WTC11 (cell line): ENCODE data around the gene LRP4. TPM values are rescaled to one million over a fixed set of nuclear protein-coding genes. Genes with fewer than 3 reads are reported as not detected.

Experiments used
- ATAC-seq: fragments of 200-7000 bp; cut with Tn5 transposase; 2 replicates; pipeline ENCODE4 v1.10.0; 2021; ENCODE audit warnings: mild to moderate bottlenecking, moderate library complexity
- CTCF ChIA-PET: fragments of 300-600 bp; sonication (Branson Sonifier 250); formaldehyde crosslinking; loops from one replicate; lab custom pipeline; 2021; ENCODE audit warnings: antibody characterized with exemption; lab: Charles Lee
- POLR2A ChIA-PET: fragments of 350-600 bp; sonication (Branson Sonifier 250); formaldehyde crosslinking; loops from one replicate; lab custom pipeline; 2021; ENCODE audit warnings: antibody characterized with exemption; lab: Charles Lee
- DNase-seq: peaks from one replicate; pipeline ENCODE4 v3.0.0; 2021; ENCODE audit warnings: low spot score
- H3K27ac Mint-ChIP-seq: 2 replicates; pipeline ENCODE4 v1.8.0; 2021; ENCODE audit warnings: mixed read lengths
- H3K27me3 Mint-ChIP-seq: 2 replicates; pipeline ENCODE4 v1.8.0; 2021; ENCODE audit warnings: low read depth, mild to moderate bottlenecking, moderate library complexity, mixed read lengths
- H3K36me3 Mint-ChIP-seq: 2 replicates; pipeline ENCODE4 v1.8.0; 2021; ENCODE audit warnings: mixed read lengths
- H3K4me1 Mint-ChIP-seq: 2 replicates; pipeline ENCODE4 v1.8.0; 2022; ENCODE audit warnings: mixed read lengths
- H3K4me3 Mint-ChIP-seq: 2 replicates; pipeline ENCODE4 v1.8.0; 2021; ENCODE audit warnings: mild to moderate bottlenecking, moderate library complexity, mixed read lengths
- H3K9me3 Mint-ChIP-seq: 2 replicates; pipeline ENCODE4 v1.8.0; 2021; ENCODE audit warnings: mixed read lengths
- ATF1 ChIP-seq: sonication (generic); formaldehyde crosslinking; IDR thresholded peaks from 2 replicates; pipeline ENCODE4 v1.8.1; 2023; ENCODE audit warnings: mild to moderate bottlenecking, moderate library complexity, missing genetic modification reagents
- CREB1 ChIP-seq: sonication (generic); formaldehyde crosslinking; IDR thresholded peaks from 2 replicates; pipeline ENCODE4 v1.8.0; 2023; ENCODE audit warnings: mild to moderate bottlenecking, missing genetic modification reagents
- KAT7 ChIP-seq: sonication (generic); formaldehyde crosslinking; IDR thresholded peaks from 2 replicates; pipeline ENCODE4 v1.8.1; 2023; ENCODE audit warnings: missing genetic modification reagents, mild to moderate bottlenecking, borderline replicate concordance
- NR1H2 ChIP-seq: sonication (generic); formaldehyde crosslinking; IDR thresholded peaks from 2 replicates; pipeline ENCODE4 v1.9.0; 2021; ENCODE audit warnings: mild to moderate bottlenecking, moderate library complexity, missing genetic modification reagents
- OVOL2 ChIP-seq: fragments of 250-450 bp; sonication (Bioruptor Pico); IDR thresholded peaks from 2 replicates; pipeline ENCODE4 v1.9.0; 2021; ENCODE audit warnings: mild to moderate bottlenecking, borderline replicate concordance
- RELA ChIP-seq: sonication (generic); formaldehyde crosslinking; IDR thresholded peaks from 2 replicates; pipeline ENCODE4 v1.8.1; 2022; ENCODE audit warnings: missing genetic modification reagents, mild to moderate bottlenecking, borderline replicate concordance
- SMAD3 ChIP-seq: sonication (generic); formaldehyde crosslinking; IDR thresholded peaks from 2 replicates; pipeline ENCODE4 v1.8.0; 2022; ENCODE audit warnings: missing genetic modification reagents, mild to moderate bottlenecking, borderline replicate concordance
- SMAD4 ChIP-seq: sonication (generic); formaldehyde crosslinking; IDR thresholded peaks from 2 replicates; pipeline ENCODE4 v1.8.0; 2022; ENCODE audit warnings: mild to moderate bottlenecking, missing genetic modification reagents
- TCF7 ChIP-seq: sonication (generic); formaldehyde crosslinking; IDR thresholded peaks from 2 replicates; pipeline ENCODE4 v1.8.0; 2022; ENCODE audit warnings: mild to moderate bottlenecking, low read depth, missing genetic modification reagents, moderate library complexity
- TEAD4 ChIP-seq: sonication (generic); formaldehyde crosslinking; IDR thresholded peaks from 2 replicates; pipeline ENCODE4 v1.8.0; 2022; ENCODE audit warnings: mild to moderate bottlenecking, missing genetic modification reagents
- ZNF121 ChIP-seq: sonication (generic); formaldehyde crosslinking; IDR thresholded peaks from 2 replicates; pipeline ENCODE4 v1.8.0; 2023; ENCODE audit warnings: missing genetic modification reagents
- ZNF423 ChIP-seq: fragments of 250-450 bp; sonication (Bioruptor Pico); IDR thresholded peaks from 2 replicates; pipeline ENCODE4 v2.1.2; 2022; ENCODE audit warnings: mild to moderate bottlenecking, moderate library complexity
- total RNA-seq: library from RNA; stranded (reverse); gene quantifications from 3 replicates; pipeline ENCODE4 v1.2.3, GENCODE V29; 2021
- TF ChIP-seq, protein P1 (sequence below): fragments of 250-450 bp; sonication (Bioruptor Pico); IDR thresholded peaks from 2 replicates; pipeline ENCODE4 v1.8.0; 2021; ENCODE audit warnings: mild to moderate bottlenecking
- TF ChIP-seq, protein P2 (sequence below): sonication (generic); formaldehyde crosslinking; IDR thresholded peaks from 2 replicates; pipeline ENCODE4 v1.8.1; 2023; ENCODE audit warnings: mild to moderate bottlenecking, moderate library complexity, missing genetic modification reagents
- TF ChIP-seq, protein P3 (sequence below): sonication (generic); formaldehyde crosslinking; IDR thresholded peaks from 2 replicates; pipeline ENCODE4 v1.8.1; 2022; ENCODE audit warnings: low read depth, missing genetic modification reagents, borderline replicate concordance
- TF ChIP-seq, protein P4 (sequence below): sonication (generic); formaldehyde crosslinking; IDR thresholded peaks from 2 replicates; pipeline ENCODE4 v1.8.0; 2022; ENCODE audit warnings: mild to moderate bottlenecking, missing genetic modification reagents
- TF ChIP-seq, protein P5 (sequence below): fragments of 250-450 bp; sonication (Bioruptor Pico); IDR thresholded peaks from 2 replicates; pipeline ENCODE4 v1.9.0; 2021; ENCODE audit warnings: moderate library complexity, mild to moderate bottlenecking, inconsistent platforms, borderline replicate concordance

LRP4 gene
- total RNA-seq, 1 experiment from 2014 or later: 39.5 TPM

DNA sequence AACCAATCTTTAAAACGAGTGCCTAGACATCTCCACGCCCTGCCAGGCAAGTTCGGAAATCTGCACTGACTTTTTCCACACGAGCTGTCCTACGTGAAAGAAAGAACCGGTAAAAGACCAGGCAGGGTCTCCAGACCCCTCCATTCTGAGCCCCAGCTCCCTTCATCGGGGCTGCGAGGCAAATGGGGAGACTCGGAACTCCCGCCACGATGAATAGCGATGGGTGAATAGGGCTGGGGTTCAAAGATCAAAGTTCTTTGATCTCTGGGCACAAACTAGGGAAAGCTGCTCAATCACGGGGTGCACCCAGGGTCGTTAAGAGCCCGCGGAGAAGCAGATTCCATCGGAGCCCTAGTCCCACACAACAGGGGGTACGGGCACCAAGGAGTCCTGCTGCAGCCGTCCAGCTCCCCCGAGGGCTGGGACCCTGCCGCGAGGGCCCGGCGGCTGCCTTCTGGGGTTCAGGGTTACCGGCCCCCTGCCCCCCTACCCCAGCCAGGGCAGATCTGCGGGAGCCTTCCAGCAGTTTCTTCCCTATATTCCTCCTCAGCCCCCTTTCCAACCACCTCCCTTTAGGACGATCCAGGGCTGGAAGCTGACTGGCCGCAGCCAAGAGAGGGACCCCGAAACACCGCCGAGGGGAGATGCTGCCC lies 1.1 kb downstream of the LRP4 start (continued):
- TF ChIP-seq, protein P1, sequence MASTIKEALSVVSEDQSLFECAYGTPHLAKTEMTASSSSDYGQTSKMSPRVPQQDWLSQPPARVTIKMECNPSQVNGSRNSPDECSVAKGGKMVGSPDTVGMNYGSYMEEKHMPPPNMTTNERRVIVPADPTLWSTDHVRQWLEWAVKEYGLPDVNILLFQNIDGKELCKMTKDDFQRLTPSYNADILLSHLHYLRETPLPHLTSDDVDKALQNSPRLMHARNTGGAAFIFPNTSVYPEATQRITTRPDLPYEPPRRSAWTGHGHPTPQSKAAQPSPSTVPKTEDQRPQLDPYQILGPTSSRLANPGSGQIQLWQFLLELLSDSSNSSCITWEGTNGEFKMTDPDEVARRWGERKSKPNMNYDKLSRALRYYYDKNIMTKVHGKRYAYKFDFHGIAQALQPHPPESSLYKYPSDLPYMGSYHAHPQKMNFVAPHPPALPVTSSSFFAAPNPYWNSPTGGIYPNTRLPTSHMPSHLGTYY (CRISPR knock-in tag): no peak
- TF ChIP-seq, all 79 proteins: peak for 0

DNA sequence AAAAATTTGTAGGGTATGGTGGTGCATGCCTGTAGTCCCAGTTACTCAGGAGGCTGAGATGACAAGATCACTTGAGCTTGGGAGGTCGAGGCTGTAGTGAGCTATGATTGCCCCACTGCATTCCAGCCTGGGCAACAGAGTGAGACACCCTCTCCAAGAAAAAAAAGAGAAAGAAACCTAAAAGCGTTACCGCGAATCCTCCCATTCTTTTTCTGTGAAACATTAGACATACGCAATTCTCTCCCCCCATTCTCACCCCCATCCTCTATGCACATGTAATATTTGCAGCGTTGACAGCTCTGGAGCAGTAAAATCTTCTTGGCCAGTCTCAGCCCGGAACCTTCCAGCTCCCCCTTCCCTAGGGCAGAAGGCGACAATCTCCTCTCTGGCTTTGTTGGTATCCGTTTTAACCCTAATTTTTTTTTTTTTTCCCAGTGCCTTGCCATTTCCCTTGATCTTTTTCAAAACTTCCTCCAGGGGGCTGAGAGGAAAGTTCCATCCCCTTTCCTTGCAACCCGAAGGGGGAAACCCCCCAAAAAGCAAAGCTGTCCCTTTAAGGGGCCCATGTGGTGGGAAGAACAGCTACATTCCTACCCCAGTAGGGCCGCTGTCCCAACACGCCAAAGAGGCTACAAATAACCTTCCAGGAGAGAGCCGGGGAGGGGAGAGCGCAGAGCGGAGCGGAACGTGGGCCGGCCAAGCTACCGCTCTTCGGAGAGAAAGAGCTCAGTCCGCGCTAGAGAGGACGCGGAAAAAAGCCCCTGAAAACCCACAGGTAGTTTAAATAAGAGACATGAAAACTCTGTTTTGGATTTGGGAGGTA lies 1.9 kb downstream of the LRP4 start:
- H3K27me3 Mint-ChIP-seq: peaks cover 7% of the 10 kb centered on the region; the same call in 1 of the 2 replicates
- H3K36me3 Mint-ChIP-seq: peaks cover 3% of the 10 kb centered on the region; the same call in 1 of the 2 replicates
- H3K9me3 Mint-ChIP-seq: no peaks in the 10 kb centered on the region
- no peak for TF ChIP-seq ZNF423 (CRISPR knock-in tag)
- TF ChIP-seq, protein P2, sequence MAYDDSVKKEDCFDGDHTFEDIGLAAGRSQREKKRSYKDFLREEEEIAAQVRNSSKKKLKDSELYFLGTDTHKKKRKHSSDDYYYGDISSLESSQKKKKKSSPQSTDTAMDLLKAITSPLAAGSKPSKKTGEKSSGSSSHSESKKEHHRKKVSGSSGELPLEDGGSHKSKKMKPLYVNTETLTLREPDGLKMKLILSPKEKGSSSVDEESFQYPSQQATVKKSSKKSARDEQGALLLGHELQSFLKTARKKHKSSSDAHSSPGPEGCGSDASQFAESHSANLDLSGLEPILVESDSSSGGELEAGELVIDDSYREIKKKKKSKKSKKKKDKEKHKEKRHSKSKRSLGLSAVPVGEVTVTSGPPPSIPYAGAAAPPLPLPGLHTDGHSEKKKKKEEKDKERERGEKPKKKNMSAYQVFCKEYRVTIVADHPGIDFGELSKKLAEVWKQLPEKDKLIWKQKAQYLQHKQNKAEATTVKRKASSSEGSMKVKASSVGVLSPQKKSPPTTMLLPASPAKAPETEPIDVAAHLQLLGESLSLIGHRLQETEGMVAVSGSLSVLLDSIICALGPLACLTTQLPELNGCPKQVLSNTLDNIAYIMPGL (CRISPR knock-in tag): 0 out of 2 replicates have a peak, but pooled peaks have one; percentile 35
- no peak for TF ChIP-seq NR1H2
- TF ChIP-seq ZNF121: peak; percentile 94
- TF ChIP-seq KAT7: 0 out of 2 replicates have a peak, but pooled peaks have one; percentile 7
- TF ChIP-seq, protein P3, sequence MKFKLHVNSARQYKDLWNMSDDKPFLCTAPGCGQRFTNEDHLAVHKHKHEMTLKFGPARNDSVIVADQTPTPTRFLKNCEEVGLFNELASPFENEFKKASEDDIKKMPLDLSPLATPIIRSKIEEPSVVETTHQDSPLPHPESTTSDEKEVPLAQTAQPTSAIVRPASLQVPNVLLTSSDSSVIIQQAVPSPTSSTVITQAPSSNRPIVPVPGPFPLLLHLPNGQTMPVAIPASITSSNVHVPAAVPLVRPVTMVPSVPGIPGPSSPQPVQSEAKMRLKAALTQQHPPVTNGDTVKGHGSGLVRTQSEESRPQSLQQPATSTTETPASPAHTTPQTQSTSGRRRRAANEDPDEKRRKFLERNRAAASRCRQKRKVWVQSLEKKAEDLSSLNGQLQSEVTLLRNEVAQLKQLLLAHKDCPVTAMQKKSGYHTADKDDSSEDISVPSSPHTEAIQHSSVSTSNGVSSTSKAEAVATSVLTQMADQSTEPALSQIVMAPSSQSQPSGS (CRISPR knock-in tag): no peak
- TF ChIP-seq, protein P4, sequence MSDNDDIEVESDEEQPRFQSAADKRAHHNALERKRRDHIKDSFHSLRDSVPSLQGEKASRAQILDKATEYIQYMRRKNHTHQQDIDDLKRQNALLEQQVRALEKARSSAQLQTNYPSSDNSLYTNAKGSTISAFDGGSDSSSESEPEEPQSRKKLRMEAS (CRISPR knock-in tag): peak; percentile 47; the same call in 1 of the 2 replicates
- TF ChIP-seq SMAD4 (CRISPR knock-in tag): no peak
- H3K4me1 Mint-ChIP-seq: peaks cover 71% of the 10 kb centered on the region
- ATAC-seq: peak; percentile 18
- ChIA-PET POLR2A (interaction anchor here (0.6 to 1.6 kb wide), 4 partner anchors 214 to 269 kb away, joined by 3 to 6 read pairs (median 4); no protein-coding TSS in a partner anchor), CTCF (interaction anchor here (0.7 to 15.5 kb wide), 13 partner anchors 9 to 438 kb away, joined by 3 to 182 read pairs (median 5); partner anchors contain the start of gene CSTPP1)
- peak overlapping the region; percentile 50 for H3K27ac Mint-ChIP-seq
- DNase-seq: peak; percentile 70
- H3K4me3 Mint-ChIP-seq: peak overlapping the region; percentile 89

DNA sequence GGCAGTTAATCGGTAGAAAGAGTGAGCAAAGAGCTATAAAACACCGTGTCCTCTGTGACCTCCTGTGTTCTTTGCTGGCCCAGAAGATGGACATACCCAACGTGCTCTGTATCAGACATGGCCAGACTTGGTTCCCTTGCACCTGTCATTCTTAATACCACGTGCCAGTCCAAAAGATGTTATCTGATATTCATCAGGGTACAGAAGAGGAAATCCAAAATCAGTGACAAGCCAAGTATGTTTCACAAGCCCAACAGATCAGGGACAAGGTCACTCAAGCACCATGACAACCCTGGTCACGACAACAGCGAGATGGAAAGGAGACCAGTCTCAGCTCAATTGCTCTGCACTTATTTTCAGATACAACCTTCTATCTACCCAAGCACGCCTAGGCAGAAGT lies 3.4 kb downstream of the LRP4 start:
- Mint-ChIP-seq H3K4me3 (peak overlapping the region; percentile 80), H3K27ac (peak overlapping the region; percentile 100), H3K9me3 (no peaks in the 10 kb centered on the region), H3K36me3 (peaks cover 3% of the 10 kb centered on the region; the same call in 1 of the 2 replicates), H3K4me1 (peaks cover 74% of the 10 kb centered on the region), H3K27me3 (peaks cover 7% of the 10 kb centered on the region; the same call in 1 of the 2 replicates)
- CTCF ChIA-PET: interaction anchor here (1.3 to 15.5 kb wide), 2 partner anchors 22 to 238 kb away, joined by 4 to 182 read pairs; partner anchors contain the start of gene CSTPP1
- no peak for ATAC-seq
- TF ChIP-seq, protein P5, sequence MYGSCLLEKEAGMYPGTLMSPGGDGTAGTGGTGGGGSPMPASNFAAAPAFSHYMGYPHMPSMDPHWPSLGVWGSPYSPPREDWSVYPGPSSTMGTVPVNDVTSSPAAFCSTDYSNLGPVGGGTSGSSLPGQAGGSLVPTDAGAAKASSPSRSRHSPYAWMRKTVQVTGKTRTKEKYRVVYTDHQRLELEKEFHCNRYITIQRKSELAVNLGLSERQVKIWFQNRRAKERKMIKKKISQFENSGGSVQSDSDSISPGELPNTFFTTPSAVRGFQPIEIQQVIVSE (CRISPR knock-in tag): no peak
- TF ChIP-seq TEAD4 (CRISPR knock-in tag) (no peak), CREB1 (no peak), SMAD3 (CRISPR knock-in tag) (no peak), TCF7 (CRISPR knock-in tag) (no peak), ATF1 (no peak), RELA (CRISPR knock-in tag) (no peak), OVOL2 (CRISPR knock-in tag) (no peak)
- POLR2A ChIA-PET: interaction anchor here (0.7 kb wide), 1 partner anchor 160 kb away, joined by 3 read pairs; no protein-coding TSS in a partner anchor
- no peak for DNase-seq
